HEK293 (cell line): ENCODE data around the gene KLHL17.

Source experiments
- CTCF ChIA-PET: fragments of 350-600 bp; formaldehyde crosslinking; extraction: SDS; loops from one replicate; lab custom pipeline; 2021; ENCODE audit warnings: antibody characterized with exemption; lab: Yijun Ruan, JAX
- POLR2A ChIA-PET: fragments of 300-600 bp; formaldehyde crosslinking; extraction: SDS; loops from one replicate; lab custom pipeline; 2020; ENCODE audit warnings: antibody characterized with exemption, inconsistent platforms; lab: Yijun Ruan, JAX
- H3K27ac ChIP-seq: fragments of 200-500 bp; sonication (Bioruptor generic); 2 replicates; pipeline ENCODE4 v1.5.1; 2014; ENCODE audit warnings: low read depth, low read length, control low read depth, inconsistent platforms; ENCODE audit errors: extremely low read depth
- H3K36me3 ChIP-seq, 2 experiments: fragments of 200-500 bp in 1 of 2; sonication (Bioruptor generic) in 1 of 2; 1 replicate in 1 of 2; 2 replicates in 1 of 2; pipeline ENCODE4 v1.5.1; 2014 to 2017; ENCODE audit warnings: inconsistent platforms in 2 of 2, low read length in 2 of 2; ENCODE audit not compliant: control insufficient read depth in 2 of 2, insufficient read depth in 1 of 2
- H3K4me1 ChIP-seq: fragments of 200-500 bp; sonication (Bioruptor generic); 2 replicates; pipeline ENCODE4 v1.5.1; 2014; ENCODE audit warnings: mild to moderate bottlenecking, low read length, inconsistent platforms; ENCODE audit not compliant: control insufficient read depth, insufficient read depth
- H3K4me3 ChIP-seq: 2 replicates; pipeline ENCODE4 v1.5.1; 2011; ENCODE audit warnings: low read depth, mild to moderate bottlenecking, control low read depth, low read length, moderate library complexity
- H3K9me3 ChIP-seq: fragments of 200-500 bp; sonication (Bioruptor generic); 2 replicates; pipeline ENCODE4 v1.5.1; 2014; ENCODE audit warnings: low read depth, low read length, inconsistent platforms; ENCODE audit not compliant: control insufficient read depth, insufficient read depth
- BCL6B ChIP-seq: fragments of 450-650 bp; formaldehyde crosslinking; IDR thresholded peaks from 2 replicates; pipeline ENCODE4 v1.5.1; 2017; ENCODE audit warnings: missing biosample characterization, missing genetic modification characterization
- GLI4 ChIP-seq: fragments of 450-650 bp; formaldehyde crosslinking; IDR thresholded peaks from 2 replicates; pipeline ENCODE4 v1.5.1; 2016; ENCODE audit warnings: missing biosample characterization, missing genetic modification characterization
- INSM2 ChIP-seq: fragments of 450-650 bp; formaldehyde crosslinking; IDR thresholded peaks from 2 replicates; pipeline ENCODE4 v1.5.1; 2016; ENCODE audit warnings: missing biosample characterization, missing genetic modification characterization
- KLF17 ChIP-seq: fragments of 450-650 bp; formaldehyde crosslinking; IDR thresholded peaks from 2 replicates; pipeline ENCODE4 v1.5.1; 2016; ENCODE audit warnings: missing biosample characterization, missing genetic modification characterization
- OVOL3 ChIP-seq: fragments of 450-650 bp; formaldehyde crosslinking; IDR thresholded peaks from 2 replicates; pipeline ENCODE4 v1.5.1; 2016; ENCODE audit warnings: missing biosample characterization, missing genetic modification characterization
- PRDM2 ChIP-seq: fragments of 450-650 bp; formaldehyde crosslinking; IDR thresholded peaks from 2 replicates; pipeline ENCODE4 v1.5.1; 2016; ENCODE audit warnings: missing biosample characterization, missing genetic modification characterization, borderline replicate concordance
- PRDM4 ChIP-seq: fragments of 450-650 bp; formaldehyde crosslinking; IDR thresholded peaks from 2 replicates; pipeline ENCODE4 v1.5.1; 2017; ENCODE audit warnings: missing biosample characterization, missing genetic modification characterization
- SP2 ChIP-seq: fragments of 450-650 bp; formaldehyde crosslinking; IDR thresholded peaks from 2 replicates; pipeline ENCODE4 v1.5.1; 2016; ENCODE audit warnings: missing biosample characterization, missing genetic modification characterization
- ZBTB48 ChIP-seq: fragments of 450-650 bp; formaldehyde crosslinking; IDR thresholded peaks from 2 replicates; pipeline ENCODE4 v1.5.1; 2016; ENCODE audit warnings: missing biosample characterization, missing genetic modification characterization
- ZBTB8A ChIP-seq: fragments of 450-650 bp; formaldehyde crosslinking; IDR thresholded peaks from 2 replicates; pipeline ENCODE4 v1.5.1; 2016; ENCODE audit warnings: missing biosample characterization, missing genetic modification characterization
- ZFP37 ChIP-seq: fragments of 450-650 bp; formaldehyde crosslinking; IDR thresholded peaks from 2 replicates; pipeline ENCODE4 v1.5.1; 2016; ENCODE audit warnings: missing biosample characterization, missing genetic modification characterization
- ZIC2 ChIP-seq: fragments of 450-650 bp; formaldehyde crosslinking; IDR thresholded peaks from 2 replicates; pipeline ENCODE4 v1.5.1; 2016; ENCODE audit warnings: missing biosample characterization, missing genetic modification characterization
- ZNF112 ChIP-seq: fragments of 450-650 bp; formaldehyde crosslinking; IDR thresholded peaks from 2 replicates; pipeline ENCODE4 v1.5.0; 2017; ENCODE audit warnings: missing biosample characterization, missing genetic modification characterization
- ZNF121 ChIP-seq: fragments of 450-650 bp; formaldehyde crosslinking; IDR thresholded peaks from 2 replicates; pipeline ENCODE4 v1.5.1; 2016; ENCODE audit warnings: missing biosample characterization, missing genetic modification characterization
- ZNF140 ChIP-seq: fragments of 450-650 bp; formaldehyde crosslinking; IDR thresholded peaks from 2 replicates; pipeline ENCODE4 v1.5.1; 2016; ENCODE audit warnings: missing biosample characterization, missing genetic modification characterization
- ZNF391 ChIP-seq: fragments of 450-650 bp; formaldehyde crosslinking; IDR thresholded peaks from 2 replicates; pipeline ENCODE4 v1.5.1; 2016; ENCODE audit warnings: low read depth, missing biosample characterization, missing genetic modification characterization, borderline replicate concordance
- ZNF473 ChIP-seq: fragments of 450-650 bp; formaldehyde crosslinking; IDR thresholded peaks from 2 replicates; pipeline ENCODE4 v1.5.1; 2017; ENCODE audit warnings: missing biosample characterization, missing genetic modification characterization
- ZNF48 ChIP-seq: fragments of 450-650 bp; formaldehyde crosslinking; IDR thresholded peaks from 2 replicates; pipeline ENCODE4 v1.5.1; 2016; ENCODE audit warnings: missing biosample characterization, missing genetic modification characterization
- ZNF555 ChIP-seq: fragments of 450-650 bp; formaldehyde crosslinking; conservative IDR thresholded peaks from 2 replicates; pipeline ENCODE4 v1.5.1; 2017; ENCODE audit warnings: missing biosample characterization, mild to moderate bottlenecking, missing genetic modification characterization, inconsistent platforms
- ZNF561 ChIP-seq: fragments of 450-650 bp; IDR thresholded peaks from 2 replicates; pipeline ENCODE4 v1.5.1; 2018; ENCODE audit warnings: missing biosample characterization, missing genetic modification characterization, borderline replicate concordance
- ZNF76 ChIP-seq: fragments of 450-650 bp; formaldehyde crosslinking; IDR thresholded peaks from 2 replicates; pipeline ENCODE4; 2016; ENCODE audit warnings: low read depth, missing biosample characterization, missing genetic modification characterization, borderline replicate concordance
- ZNF777 ChIP-seq: fragments of 450-650 bp; formaldehyde crosslinking; IDR thresholded peaks from 2 replicates; pipeline ENCODE4 v1.5.1; 2017; ENCODE audit warnings: missing biosample characterization, missing genetic modification characterization, borderline replicate concordance
- ZNF837 ChIP-seq: fragments of 450-650 bp; formaldehyde crosslinking; IDR thresholded peaks from 2 replicates; pipeline ENCODE4 v1.5.1; 2016; ENCODE audit warnings: missing biosample characterization, missing genetic modification characterization

KLHL17 gene

GRCh38 chr1:925561-926421 lies 34.6 kb upstream of the KLHL17 start (continued):
- TF ChIP-seq OVOL3 (no peak), INSM2 (tag by site-specific recombination) (no peak), ZNF555 (tag by site-specific recombination) (no peak), BCL6B (tag by site-specific recombination) (no peak), ZBTB48 (tag by site-specific recombination) (peak; percentile 68), ZNF48 (tag by site-specific recombination) (no peak), ZNF112 (tag by site-specific recombination) (no peak), ZNF391 (tag by site-specific recombination) (0 out of 2 replicates have a peak, but pooled peaks have one; percentile 43), ZNF561 (tag by site-specific recombination) (no peak), ZNF76 (tag by site-specific recombination) (peak; percentile 71; the same call in 1 of the 2 replicates), ZNF777 (tag by site-specific recombination) (no peak), PRDM4 (tag by site-specific recombination) (0 out of 2 replicates have a peak, but pooled peaks have one; percentile 27), GLI4 (tag by site-specific recombination) (no peak), ZNF121 (tag by site-specific recombination) (no peak), ZFP37 (peak; percentile 76; the same call in 1 of the 2 replicates), ZNF140 (tag by site-specific recombination) (no peak), ZNF473 (tag by site-specific recombination) (no peak)

GRCh38 chr1:927234-927633 lies 33.1 kb upstream of the KLHL17 start:
- POLR2A ChIA-PET = interaction anchor here (1.4 to 1.8 kb wide), 2 partner anchors 12 to 14 kb away, joined by 3 to 7 read pairs; no protein-coding TSS in a partner anchor
- no peak overlapping the region for H3K4me3 ChIP-seq
- no peak overlapping the region; the same call in 1 of the 2 replicates for H3K27ac ChIP-seq
- H3K36me3 ChIP-seq = peaks cover 0 to 68% of the 10 kb centered on the region in 2 experiments; a peak in 1 of 3 replicates
- CTCF ChIA-PET = interaction anchor here (1.3 to 1.7 kb wide), 4 partner anchors 10 to 22 kb away, joined by 3 to 8 read pairs (median 6); no protein-coding TSS in a partner anchor
- peaks cover 10% of the 10 kb centered on the region for H3K4me1 ChIP-seq
- no peaks in the 10 kb centered on the region for H3K9me3 ChIP-seq
- TF ChIP-seq ZIC2 = peak; percentile 62; the same call in 1 of the 2 replicates
- no peak for TF ChIP-seq ZNF48 (tag by site-specific recombination)
- TF ChIP-seq ZNF837 (tag by site-specific recombination) = no peak
- no peak for TF ChIP-seq KLF17 (tag by site-specific recombination)
- peak; percentile 33 for TF ChIP-seq SP2 (tag by site-specific recombination)
- TF ChIP-seq PRDM2 (tag by site-specific recombination) = no peak
- TF ChIP-seq ZBTB8A = 0 out of 2 replicates have a peak, but pooled peaks have one; percentile 6
